Measurements from ENCODE around the gene FRAS1. TPM values are rescaled to one million over a fixed set of nuclear protein-coding genes. Genes with fewer than 3 reads are reported as not detected.

Gene FRAS1
- total RNA-seq, 2 donors from 2014 or later: 77.0 to 78.3 TPM

DNA sequence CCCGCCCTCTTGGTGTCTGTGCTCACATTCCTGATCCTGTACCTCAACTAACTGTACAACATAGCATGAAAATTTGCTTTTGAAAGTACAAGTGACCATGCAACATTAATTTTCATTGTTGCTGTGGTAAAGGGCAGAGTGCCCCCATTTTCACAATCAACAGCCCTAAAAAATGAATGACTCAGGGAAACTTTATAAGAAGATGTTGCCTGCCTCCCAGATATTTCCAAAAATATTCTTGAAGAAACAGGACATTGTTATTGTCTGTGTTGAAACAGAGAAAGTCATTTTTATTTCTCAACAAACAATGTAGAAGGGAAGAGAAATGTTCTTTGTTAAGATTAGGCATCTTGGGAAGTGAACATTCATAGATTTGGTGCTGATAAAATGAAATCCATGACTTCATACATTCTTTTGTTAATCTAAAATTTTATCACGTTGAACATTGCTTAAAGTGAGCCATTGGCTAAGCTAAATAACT, 380.5 kb downstream of the FRAS1 start:
- whole genome bisulfite sequencing, 2 experiments (ENCODE audit: insufficient coverage in 1 of 2, insufficient read length in 1 of 2): 92% methylated on average over 2 of the region's 2 CpGs; no CpG with 5 or more reads in 1 of the 2 experiments
- Mint-ChIP-seq H3K4me3 (no peak overlapping the region), H3K36me3 (ENCODE audit: low read depth) (peaks cover 36% of the 10 kb centered on the region), H3K27me3 (ENCODE audit: insufficient read depth) (no peaks in the 10 kb centered on the region), H3K9me3 (no peaks in the 10 kb centered on the region), H3K4me1 (no peaks in the 10 kb centered on the region), H3K27ac (no peak overlapping the region)
- H3K27ac ChIP-seq (ENCODE audit: low read depth, low read length): no peak overlapping the region
- H3K9ac ChIP-seq (ENCODE audit: extremely low read depth, low read length, poor library complexity, severe bottlenecking): no peak overlapping the region
- no peaks in the 10 kb centered on the region for H3K27me3 ChIP-seq (ENCODE audit: control insufficient read depth, insufficient read depth, low read length, poor library complexity, severe bottlenecking)
- TF ChIP-seq, protein P1, sequence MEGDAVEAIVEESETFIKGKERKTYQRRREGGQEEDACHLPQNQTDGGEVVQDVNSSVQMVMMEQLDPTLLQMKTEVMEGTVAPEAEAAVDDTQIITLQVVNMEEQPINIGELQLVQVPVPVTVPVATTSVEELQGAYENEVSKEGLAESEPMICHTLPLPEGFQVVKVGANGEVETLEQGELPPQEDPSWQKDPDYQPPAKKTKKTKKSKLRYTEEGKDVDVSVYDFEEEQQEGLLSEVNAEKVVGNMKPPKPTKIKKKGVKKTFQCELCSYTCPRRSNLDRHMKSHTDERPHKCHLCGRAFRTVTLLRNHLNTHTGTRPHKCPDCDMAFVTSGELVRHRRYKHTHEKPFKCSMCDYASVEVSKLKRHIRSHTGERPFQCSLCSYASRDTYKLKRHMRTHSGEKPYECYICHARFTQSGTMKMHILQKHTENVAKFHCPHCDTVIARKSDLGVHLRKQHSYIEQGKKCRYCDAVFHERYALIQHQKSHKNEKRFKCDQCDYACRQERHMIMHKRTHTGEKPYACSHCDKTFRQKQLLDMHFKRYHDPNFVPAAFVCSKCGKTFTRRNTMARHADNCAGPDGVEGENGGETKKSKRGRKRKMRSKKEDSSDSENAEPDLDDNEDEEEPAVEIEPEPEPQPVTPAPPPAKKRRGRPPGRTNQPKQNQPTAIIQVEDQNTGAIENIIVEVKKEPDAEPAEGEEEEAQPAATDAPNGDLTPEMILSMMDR (conservative IDR thresholded peaks at IDR 0.05): no peak
- H3K4me3 ChIP-seq (ENCODE audit: low read length): no peak overlapping the region
- H3K36me3 ChIP-seq (ENCODE audit: control insufficient read depth, insufficient read depth, low read length): peaks cover 65% of the 10 kb centered on the region
- H3K4me1 ChIP-seq (ENCODE audit: control insufficient read depth, insufficient read depth, low read length): no peaks in the 10 kb centered on the region
- no peaks in the 10 kb centered on the region for H3K9me3 ChIP-seq (ENCODE audit: control insufficient read depth, low read length)
- DNase-seq: no peak

- no peak for DNase-seq
- H3K27me3 Mint-ChIP-seq (ENCODE audit: insufficient read depth): no peaks in the 10 kb centered on the region
- Histone ChIP-seq H3K36me3 (ENCODE audit: control insufficient read depth, insufficient read depth, low read length) (peaks cover 61% of the 10 kb centered on the region), H3K9me3 (ENCODE audit: control insufficient read depth, low read length) (no peaks in the 10 kb centered on the region), H3K4me1 (ENCODE audit: control insufficient read depth, insufficient read depth, low read length) (no peaks in the 10 kb centered on the region), H3K27ac (ENCODE audit: low read depth, low read length) (no peak overlapping the region), H3K9ac (ENCODE audit: extremely low read depth, low read length, poor library complexity, severe bottlenecking) (no peak overlapping the region), H3K4me3 (ENCODE audit: low read length) (no peak overlapping the region), H3K27me3 (ENCODE audit: control insufficient read depth, insufficient read depth, low read length, poor library complexity, severe bottlenecking) (no peaks in the 10 kb centered on the region)
- peaks cover 38% of the 10 kb centered on the region for H3K36me3 Mint-ChIP-seq (ENCODE audit: low read depth)
- H3K4me3 Mint-ChIP-seq: no peak overlapping the region
- 99 to 100% methylated on average over 1 to 2 of the region's 2 CpGs for WGBS, 2 experiments (ENCODE audit: insufficient coverage in 1 of 2, insufficient read length in 1 of 2)
- TF ChIP-seq, protein P1 (conservative IDR thresholded peaks at IDR 0.05): no peak
- no peaks in the 10 kb centered on the region for H3K4me1 Mint-ChIP-seq
- no peak overlapping the region for H3K27ac Mint-ChIP-seq
- no peaks in the 10 kb centered on the region for H3K9me3 Mint-ChIP-seq
Measured at GRCh38 chr4:78439328-78439727, 382.2 kb downstream of the FRAS1 start.

DNA sequence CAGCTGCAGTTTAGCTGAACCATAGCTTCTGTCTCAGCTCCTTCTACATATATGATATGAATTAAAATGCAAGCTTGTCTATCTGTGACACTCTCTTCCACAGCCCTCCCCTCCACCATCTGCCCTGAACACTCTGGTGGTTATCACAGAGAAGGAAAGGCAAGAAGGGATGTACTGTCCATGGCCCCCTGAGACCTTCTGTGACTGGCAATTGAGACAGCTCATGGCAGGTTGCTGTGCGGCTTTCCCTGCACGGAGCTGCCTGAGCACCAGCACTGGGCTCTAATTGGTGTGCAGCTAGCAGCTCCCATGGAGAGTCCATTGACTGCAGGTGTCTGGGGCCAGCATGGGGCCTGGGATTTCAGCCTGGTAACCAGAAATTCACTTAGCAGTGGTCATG, 384.6 kb downstream of the FRAS1 start:
- no peaks in the 10 kb centered on the region for H3K9me3 ChIP-seq (ENCODE audit: control insufficient read depth, low read length)
- Mint-ChIP-seq H3K4me3 (no peak overlapping the region), H3K4me1 (no peaks in the 10 kb centered on the region), H3K36me3 (ENCODE audit: low read depth) (peaks cover 31% of the 10 kb centered on the region), H3K27ac (no peak overlapping the region), H3K9me3 (no peaks in the 10 kb centered on the region), H3K27me3 (ENCODE audit: insufficient read depth) (no peaks in the 10 kb centered on the region)
- H3K4me1 ChIP-seq (ENCODE audit: control insufficient read depth, insufficient read depth, low read length): no peaks in the 10 kb centered on the region
- WGBS, 2 experiments (ENCODE audit: insufficient coverage in 1 of 2, insufficient read length in 1 of 2): 78 to 93% methylated on average over 2 of the region's 2 CpGs
- no peak overlapping the region for H3K9ac ChIP-seq (ENCODE audit: extremely low read depth, low read length, poor library complexity, severe bottlenecking)
- DNase-seq: no peak
- peak overlapping the region; percentile 46 for H3K27ac ChIP-seq (ENCODE audit: low read depth, low read length)
- TF ChIP-seq, protein P1 (conservative IDR thresholded peaks at IDR 0.05): no peak
- H3K4me3 ChIP-seq (ENCODE audit: low read length): no peak overlapping the region
- peaks cover 74% of the 10 kb centered on the region for H3K36me3 ChIP-seq (ENCODE audit: control insufficient read depth, insufficient read depth, low read length)
- H3K27me3 ChIP-seq (ENCODE audit: control insufficient read depth, insufficient read depth, low read length, poor library complexity, severe bottlenecking): no peaks in the 10 kb centered on the region
